NCI-H128 (cell line): ENCODE measurements around the gene MAP3K10.

Experiments
- DNase-seq: peaks from one replicate; lab custom pipeline; 2025; ENCODE audit not compliant: unreplicated experiment; lab: John Stamatoyannopoulos, UW

The MAP3K10 gene

DNA sequence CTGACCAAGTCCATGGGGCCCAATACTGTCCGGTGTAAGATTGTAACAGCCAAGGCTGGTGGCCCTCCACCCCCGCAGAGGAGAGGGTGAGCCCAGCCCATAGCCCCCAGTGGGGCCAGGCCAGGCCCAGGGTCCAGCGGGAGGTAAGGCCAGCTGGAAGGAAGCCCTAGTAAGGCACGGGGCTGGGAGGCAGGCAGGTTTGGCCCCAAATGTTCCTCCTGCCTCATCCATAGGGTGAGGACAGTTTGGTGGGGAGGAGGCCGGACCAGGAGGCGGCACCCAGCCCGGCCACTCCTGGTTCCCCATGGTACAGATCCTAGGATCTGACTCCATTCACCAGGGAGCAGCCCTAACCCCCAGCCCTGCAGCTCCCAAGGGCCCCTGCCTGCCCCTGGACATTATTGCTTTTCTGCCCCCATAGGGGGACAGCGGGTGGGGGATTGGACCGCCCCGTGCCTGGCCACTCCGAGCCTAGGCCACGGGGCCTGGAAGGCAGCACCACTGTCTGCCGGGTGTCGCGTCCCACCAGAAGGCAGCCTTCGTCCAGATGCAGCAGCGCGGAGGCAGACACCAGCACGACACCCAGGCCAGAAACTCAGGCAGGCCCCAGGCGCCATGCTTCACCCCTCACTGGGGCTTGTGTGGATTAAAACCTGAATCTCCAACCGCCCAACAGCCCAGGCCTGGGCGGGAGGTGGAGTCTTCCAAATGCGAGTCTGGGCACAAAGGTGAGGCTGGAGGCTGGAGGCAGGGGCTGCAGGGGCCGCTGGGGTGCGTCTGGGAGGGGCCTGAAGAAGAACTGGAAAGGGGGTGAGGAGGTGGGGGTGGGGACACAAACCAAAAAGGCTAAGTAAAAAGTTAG lies 42.0 kb downstream of the MAP3K10 start:
- no peak for DNase-seq

DNA sequence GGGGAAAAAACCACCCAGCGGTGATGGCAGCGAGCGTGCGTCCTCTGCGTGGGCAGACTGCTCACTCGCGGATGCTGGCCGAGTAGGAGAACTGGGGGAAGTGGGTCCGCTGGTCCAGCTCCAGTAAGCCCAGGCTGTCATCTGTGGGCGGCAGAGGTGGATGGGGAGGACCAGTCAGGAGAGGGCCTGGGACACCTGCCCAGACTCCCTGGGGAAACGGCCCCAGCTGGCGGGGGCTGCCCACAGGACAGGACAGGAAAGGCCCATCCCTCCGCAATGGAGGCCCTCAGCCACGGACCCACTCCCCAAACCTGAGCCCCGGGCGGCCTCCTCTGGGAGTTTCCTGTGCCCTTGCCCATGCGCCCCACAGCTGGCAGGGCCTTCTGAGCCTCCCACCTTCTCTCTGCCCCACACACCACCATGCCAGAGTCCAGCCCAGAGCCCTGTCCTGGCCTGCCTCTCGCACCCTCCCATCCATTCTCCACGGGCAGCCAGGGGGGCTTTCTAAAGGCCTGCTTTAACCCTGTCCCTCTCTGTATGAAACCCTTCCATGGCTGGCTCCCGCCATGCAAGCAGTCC lies 42.7 kb downstream of the MAP3K10 start:
- no peak for DNase-seq

DNA sequence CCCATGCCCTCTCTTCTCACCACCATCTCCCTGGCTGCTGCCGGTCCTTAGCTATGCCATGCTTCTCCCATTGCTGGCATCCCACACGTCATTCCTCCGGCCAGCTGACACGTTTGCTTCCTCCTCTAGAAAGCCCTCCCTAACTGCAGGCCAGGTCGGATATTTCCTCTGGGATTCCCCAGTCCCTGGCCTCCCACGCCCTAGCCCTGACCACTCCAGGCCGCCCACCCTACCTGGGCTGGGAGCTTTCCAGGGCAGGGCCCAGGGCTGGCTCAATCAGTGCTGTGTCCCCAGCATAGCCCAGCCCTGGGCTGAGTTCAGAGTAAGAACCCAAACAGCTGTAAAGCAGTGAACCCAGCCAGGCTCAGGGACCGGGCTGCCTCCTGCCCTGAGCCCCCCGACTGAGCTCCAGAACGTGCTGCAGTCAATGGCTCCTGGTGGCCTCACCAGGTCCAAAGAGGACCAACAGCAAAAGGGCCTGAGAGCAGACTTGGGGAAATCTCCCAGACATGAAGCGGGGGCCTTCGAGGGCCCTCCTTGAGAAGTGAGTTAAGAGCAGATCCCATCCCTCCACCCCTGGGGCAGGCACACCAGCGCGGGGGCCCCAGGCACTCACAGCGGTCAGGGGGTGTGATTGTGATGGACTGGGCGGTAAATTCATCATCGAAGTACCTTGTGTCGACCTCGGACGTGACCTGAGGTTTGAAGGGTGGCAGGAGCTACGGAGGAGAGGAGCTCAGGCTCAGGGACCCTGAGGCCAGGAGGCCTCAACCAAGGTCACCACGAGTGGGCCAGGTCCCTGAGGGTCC lies 43.4 kb downstream of the MAP3K10 start:
- DNase-seq = no peak

DNA sequence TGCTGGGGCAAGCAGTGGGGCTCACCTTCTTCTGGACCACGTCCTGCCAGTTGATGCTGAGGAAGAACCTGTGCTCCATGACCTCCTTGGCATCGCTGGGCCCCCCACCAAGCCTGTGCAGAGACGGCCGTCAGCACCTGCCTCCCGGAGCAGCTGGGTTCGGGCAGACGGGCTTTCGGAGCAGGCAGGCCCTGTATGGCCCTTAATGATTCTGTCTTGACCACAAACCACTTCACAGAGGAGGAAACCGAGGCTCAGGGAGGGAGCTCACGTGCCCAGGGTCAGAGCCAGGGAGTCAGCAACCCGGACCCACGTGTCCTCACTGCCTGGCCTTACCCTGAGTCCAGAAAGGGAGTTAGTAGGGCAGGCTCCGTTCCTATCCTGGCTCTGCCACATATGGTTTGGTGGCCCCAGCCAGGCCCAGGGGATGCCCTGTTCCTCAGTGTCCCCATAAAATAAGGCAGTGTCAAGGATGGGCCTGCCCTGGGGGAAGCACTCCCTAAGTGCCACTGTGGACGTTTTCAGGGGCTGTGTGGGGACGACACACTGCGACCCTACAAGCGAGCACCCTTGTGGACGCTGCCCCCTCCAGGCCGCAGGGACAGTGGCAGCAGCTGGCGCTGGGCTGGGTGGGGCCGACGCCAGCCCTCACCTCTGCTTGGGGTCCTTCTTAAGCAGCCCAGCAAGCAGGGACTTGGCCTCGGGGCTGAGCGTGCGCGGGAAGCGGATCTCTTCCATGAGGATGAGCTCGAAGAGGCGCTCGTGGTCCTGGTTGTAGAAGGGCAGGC lies 44.2 kb downstream of the MAP3K10 start:
- no peak for DNase-seq

DNA sequence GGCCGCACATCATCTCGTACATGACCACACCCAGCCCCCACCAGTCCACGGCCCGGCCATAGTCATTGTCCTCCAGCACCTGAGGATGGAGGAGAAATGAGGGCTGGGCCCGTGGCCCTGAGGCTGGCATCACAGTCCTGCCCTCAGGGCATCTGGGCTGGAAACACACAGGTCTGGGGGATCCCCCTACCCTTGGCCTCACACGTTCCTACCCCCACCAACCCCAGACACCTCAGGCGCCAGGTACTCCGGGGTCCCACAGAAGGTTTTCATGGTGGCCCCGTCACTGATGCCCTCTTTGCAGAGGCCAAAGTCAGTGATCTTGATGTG lies 44.8 kb downstream of the MAP3K10 start:
- DNase-seq = no peak

DNA sequence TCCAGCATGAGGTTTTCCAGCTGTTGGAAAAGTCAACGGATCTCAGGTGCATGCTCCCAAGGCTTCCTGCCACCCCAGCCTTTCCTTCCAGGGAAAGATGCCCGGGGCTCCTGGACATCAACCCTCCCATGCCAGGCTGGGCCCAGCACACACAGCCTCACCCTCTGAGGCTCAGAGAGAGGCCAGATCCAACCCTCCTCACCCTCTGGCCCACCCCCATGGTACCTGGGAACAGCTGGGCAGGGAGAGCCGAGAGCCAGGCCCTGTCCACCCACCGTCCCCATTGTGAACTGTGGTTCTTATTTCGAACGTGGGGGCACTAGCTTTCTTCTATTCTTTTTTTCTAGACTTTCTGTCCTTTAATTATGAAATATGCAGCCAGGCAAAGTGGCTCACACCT lies 45.1 kb downstream of the MAP3K10 start:
- no peak for DNase-seq

DNA sequence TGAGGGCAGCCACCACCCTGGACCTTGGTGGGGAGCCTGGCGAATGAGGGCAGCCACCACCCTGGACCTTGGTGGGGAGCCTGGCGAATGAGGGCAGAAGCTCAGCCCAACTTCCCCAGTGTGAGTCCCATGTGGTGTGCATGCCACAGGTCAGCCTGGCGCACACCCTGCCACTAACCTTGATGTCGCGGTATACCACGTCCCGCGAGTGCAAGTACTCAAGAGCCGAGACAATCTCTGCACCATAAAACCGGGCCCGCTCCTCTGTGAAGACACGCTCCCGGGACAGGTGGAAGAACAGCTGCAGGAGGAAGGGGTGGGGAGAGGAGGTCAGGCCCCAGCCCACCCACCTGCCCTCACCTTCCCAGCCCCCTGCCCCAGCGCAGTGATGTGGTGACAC lies 46.6 kb downstream of the MAP3K10 start:
- no peak for DNase-seq

DNA sequence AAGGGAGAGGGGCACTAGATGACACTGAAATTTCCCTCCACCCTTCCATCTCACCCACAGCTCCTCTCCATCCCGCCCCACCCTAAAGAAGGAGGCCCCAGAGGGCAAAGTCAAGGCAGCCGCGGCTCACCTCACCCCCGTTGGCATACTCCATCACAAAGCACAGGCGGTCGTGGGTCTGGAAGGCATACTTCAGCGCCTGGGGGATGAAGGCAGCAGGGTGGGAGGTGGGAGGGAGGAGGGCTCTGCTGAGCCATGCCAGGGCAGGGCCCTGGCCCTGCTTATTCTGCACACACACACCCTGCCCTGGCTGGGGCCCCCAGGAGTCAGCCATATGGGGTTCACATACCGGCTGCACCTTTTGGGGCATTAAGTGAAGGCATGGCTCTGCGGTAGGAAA lies 47.5 kb downstream of the MAP3K10 start:
- no peak for DNase-seq

DNA sequence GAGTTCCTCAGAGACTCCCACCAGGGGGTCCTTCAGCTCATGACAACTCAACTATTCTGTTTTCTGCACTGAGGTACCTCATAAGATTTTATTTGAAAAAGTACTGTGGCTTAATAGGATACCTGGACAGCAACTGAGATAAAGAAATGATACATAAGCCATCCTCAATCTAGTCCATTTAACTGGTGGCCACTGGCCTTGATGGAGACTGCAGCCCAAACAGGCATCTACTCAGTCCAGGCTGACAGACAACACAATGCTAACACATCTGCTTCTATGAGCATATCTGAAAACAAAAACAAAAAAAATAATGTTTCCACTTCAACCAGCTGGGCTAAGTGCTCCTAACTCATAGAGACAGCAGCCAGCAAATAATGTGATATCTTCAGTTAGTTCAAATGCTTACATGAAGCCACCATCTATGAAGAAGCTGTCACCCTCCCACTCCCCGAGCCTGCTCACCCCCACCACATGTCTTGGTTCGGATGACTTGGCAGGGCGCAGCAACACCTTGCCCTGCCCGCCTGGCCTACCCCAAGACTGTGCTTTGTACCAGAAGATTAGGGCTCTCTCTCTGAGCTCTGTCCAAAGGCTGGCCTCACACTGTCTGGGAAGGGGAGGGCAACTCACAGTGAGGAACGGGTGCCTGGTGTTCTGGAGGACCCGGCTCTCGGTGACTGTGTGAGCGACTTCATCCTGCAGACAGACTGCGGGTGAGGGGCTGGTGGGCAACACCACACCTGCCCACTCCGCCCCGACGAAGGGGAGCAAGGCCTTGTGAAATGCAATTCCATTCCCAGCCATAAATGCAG lies 48.4 kb downstream of the MAP3K10 start:
- no peak for DNase-seq

DNA sequence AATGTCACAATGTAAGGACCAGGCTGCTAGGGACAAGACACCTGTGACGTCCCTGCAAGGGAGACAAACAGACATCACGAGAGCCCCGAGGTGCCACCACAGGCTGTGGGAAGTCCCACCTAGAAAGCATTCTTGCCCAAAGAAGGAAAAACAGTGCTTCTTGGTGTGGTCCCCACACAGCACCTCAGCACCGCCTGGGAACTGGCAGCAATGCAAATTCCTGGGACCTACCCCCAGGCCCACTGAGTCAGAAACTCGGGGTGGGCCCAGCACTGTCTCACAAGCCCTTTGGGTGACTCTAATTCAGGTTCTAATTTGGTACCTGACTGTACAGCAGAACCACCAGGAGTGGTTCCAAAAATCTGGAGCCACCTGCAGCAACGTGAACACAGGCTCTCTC lies 49.1 kb downstream of the MAP3K10 start:
- DNase-seq = no peak

DNA sequence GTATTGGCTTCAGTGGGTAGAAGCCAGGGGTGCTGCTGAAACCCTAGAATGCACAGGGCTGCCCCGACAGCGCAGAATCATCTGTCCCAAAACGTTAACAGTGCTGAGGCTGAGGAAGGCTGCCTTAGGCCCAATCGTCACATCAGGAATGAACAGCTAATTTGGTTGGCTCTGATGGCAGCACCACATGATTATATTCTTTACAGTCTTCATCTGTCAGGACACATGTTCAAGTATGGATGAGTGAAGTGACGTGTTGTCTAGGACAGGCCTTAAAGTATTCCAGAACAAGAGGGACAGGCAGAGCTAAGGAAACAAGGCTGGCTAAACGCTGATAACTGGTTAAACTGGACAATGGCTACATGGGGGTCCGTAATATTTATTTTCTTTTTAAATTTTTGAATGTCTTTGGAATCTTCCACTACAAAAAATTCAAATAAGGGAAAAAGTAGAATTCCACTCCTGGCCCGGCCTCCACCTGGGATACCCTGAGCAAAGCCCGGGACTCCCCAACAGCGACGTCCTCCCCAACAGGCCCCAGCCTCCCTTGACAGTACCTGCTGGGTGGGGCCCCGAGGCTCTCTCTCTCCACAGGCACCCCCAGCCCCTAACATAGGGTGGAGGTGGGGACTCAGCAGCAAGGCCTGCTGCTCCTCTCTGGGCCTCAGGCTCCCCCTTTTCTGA lies 50.0 kb downstream of the MAP3K10 start:
- DNase-seq = no peak

DNA sequence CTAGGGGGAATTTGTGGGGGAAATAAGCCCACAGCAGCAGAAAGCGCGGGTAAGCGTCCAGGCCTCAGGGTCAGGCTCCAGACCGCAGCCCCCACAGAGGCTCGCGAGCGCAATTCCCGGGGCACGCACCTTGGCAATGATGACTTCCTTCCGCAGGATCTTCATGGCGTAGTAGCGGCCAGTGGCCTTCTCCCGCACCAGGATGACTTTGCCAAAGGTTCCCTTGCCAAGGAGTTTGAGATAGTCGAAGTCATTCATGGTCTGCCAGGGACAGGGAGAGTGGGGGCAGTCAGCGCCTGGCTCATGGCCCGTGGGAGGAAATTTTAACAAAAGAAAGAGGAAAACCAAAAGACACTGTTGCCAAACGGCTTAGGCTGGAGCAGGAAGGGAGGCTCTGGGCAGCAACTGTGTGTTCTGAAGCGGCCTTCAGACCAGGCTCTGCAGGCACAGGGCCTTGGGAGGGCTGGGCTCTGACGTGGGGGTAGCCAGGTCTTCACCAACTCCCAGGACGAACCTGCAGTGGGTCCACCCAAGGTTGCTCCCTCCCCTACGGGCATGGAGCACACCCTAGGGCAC lies 50.7 kb downstream of the MAP3K10 start:
- no peak for DNase-seq

DNA sequence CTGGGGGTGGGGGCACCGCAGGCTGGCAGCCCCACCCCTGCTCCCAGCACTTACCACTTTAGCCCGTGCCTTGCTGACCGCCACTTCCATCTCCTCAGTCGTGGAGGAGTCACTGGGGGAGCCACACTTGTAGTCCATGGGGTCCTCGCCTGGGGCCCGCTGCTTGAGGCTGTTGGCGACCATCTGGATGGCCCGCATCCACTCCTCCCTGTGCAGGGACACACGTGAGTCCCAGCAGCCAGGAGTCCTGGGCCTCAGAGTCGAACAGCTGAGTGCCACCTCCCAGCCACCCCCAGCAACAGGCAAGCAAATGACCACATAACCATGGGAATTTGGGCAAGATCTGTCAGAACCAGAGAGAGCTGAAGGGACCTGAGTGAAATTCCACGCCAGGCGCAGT lies 51.3 kb downstream of the MAP3K10 start:
- no peak for DNase-seq

DNA sequence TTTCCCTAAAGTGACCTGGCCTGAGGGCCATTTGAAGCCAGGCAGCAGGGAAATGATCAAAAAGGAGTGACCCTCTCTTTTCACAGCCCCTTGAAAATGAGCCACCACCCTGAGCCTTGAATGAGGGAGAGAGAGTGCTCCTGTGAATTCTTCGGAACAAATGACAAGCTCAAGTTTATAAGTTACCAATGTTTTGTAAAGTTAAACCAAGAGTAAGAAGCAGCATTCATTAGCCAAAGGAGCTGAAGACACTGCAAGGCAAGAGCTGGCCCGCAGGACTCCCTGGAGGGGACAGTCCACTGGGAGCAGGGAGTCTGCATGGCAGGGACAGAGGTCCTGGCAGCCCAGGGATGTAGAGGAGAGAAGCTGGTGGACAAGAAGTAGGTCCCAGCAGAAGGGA lies 52.0 kb downstream of the MAP3K10 start:
- no peak for DNase-seq

DNA sequence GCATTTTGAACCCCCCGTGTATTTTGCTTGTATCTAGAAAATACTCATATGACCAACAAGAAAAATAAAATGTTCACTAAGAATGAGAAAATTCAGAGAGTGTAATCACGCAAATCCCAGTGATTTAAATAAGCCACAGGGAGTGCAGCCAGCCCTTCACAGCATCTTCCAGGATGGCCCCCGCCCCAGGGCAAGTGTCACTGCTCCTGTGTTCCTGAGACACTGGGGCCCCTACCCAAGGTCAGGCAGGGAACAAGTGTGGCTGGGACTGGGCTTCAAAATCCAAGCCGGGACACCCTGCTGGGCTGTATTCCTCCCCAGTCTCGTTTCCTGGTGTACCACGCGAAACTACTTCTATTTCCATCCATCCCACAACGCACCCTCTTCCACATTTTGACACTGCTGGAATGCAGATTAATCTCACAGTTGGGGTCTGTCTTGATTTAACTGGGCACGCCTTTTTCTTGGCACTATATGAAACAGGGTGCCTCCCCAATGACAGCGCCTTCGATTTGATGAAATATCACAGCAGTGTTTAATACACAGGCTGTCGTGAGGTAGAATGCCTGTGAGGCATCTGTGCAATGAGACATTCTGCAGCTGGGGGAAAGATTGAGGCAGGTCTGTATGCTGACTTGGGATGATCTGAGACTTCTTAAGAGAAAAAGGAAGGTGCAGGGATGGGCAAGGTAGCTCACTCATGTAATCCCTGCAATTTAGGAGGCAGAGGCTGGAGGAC lies 53.5 kb downstream of the MAP3K10 start:
- no peak for DNase-seq

DNA sequence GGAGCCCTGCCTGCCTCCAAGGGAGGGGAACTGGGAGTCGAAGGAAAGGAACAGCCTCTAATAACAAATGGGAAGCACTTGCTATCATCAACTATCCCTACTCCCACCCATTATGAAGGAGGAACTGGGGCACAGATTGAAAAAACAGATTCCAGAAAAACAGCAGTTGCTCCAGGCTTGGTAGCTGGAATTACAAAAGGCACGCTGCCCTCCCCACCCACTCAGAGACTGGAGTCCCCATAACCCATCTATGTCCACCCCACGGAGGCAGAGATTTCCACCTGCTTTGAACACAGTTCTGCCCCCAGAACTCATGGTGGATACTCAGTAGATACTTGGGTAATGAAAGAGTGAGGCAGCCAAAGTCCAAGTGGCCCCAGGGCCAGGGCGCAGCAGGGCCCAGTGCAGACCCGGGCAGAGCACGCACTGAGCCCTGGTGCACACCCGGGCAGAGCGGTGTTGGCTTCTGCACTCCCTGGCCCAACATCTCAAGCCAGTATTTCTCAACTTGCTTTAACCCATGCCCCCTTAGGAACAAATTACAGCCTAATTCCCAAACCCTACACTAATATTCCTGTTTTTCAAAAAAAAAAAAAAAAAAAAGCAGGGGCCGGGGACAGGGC lies 54.4 kb downstream of the MAP3K10 start:
- no peak for DNase-seq

DNA sequence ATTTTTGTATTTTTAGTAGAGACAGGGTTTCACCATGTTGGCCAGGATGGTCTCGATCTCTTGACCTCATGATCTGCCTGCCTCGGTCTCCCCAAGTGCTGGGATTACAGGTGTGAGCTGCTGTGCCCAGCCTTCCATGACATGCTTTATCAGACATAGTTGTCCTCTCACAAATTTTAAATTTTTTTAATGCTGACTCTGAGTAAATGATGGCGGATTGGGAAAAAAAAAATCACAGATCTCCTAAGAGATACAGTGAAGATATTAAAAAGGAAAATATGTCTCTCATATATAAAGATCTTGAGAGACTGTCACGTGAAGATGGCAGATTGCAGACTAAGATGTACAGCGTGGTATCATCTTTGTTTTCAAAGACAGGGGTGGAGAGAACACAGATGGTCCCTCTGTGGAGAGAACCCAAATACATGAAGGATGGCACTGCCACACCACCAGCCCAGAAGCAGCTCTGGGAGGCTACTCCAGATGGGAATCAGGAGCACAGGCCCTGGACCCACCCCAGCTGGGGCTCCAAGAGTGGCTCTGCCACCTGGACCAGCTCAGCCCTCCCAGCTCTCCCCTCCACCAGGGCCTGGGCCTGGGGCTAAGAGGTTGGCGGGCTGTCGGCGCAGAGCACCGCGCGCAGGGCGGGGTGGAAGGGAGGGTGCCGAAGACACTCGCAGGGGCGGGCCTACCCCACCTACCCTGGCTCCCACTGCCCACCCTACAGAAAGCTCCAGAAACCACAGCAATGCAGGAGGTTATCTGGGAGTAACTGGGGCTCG lies 55.3 kb downstream of the MAP3K10 start:
- no peak for DNase-seq

DNA sequence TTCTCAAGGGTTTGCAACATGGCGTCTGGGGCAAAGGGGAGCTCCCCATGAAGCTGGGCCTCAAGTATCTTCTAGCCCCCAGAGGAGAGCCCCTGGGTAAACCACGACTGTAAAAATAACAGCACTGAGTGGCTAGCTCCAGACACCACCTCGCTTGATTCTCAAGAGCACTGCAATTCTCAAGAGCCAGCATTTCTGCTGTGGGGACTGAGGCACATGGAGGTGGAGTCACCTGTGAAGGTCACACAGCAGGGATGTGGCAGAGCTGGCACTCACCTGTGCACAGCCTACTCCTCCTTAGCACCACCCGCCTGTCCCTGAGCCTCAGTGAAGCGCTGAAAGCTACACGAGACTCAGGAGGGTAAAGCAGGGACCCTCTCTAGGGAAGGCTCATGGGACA lies 56.0 kb downstream of the MAP3K10 start:
- no peak for DNase-seq
